Measurements from ENCODE around the gene ARID4B.

DNA sequence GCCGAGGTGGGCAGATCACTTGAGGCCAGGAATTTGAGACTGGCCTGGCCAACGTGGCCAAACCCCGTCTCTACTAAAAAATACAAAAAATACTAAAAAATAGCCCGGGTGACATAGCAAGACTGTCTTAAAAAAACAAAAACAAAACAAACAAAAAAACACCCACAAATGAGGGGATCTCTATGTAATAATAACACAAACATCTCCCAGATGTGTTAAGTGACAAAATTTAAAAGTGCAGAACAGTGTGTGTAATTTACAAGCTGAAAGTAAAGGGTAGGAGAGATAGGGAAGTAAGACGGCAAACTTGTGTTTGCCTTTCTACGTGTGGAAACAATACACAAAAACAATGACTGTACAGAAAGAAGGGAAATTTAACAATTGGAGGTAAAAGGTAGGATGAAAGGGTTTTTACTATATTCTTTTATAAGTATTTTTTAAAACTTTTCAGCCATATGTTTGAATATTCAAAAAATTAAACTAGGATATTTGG lies 36.3 kb downstream of the ARID4B start:
- TF ChIP-seq, protein P1, sequence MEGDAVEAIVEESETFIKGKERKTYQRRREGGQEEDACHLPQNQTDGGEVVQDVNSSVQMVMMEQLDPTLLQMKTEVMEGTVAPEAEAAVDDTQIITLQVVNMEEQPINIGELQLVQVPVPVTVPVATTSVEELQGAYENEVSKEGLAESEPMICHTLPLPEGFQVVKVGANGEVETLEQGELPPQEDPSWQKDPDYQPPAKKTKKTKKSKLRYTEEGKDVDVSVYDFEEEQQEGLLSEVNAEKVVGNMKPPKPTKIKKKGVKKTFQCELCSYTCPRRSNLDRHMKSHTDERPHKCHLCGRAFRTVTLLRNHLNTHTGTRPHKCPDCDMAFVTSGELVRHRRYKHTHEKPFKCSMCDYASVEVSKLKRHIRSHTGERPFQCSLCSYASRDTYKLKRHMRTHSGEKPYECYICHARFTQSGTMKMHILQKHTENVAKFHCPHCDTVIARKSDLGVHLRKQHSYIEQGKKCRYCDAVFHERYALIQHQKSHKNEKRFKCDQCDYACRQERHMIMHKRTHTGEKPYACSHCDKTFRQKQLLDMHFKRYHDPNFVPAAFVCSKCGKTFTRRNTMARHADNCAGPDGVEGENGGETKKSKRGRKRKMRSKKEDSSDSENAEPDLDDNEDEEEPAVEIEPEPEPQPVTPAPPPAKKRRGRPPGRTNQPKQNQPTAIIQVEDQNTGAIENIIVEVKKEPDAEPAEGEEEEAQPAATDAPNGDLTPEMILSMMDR (IDR thresholded peaks at IDR 0.05 in 4 of 5, conservative IDR thresholded peaks at IDR 0.05 in 1 of 5) = no peak
- no peak for TF ChIP-seq POLR2A (IDR thresholded peaks at IDR 0.05)
